ENCODE measurements around the gene GNE. TPM values are rescaled to one million over a fixed set of nuclear protein-coding genes. Genes with fewer than 3 reads are reported as not detected.

Gene GNE
- total and polyA plus RNA-seq, 2 of the 13 experiments (the other 11 are each of a cell fraction or from before 2014, with no cell fraction given), result 16.1 to 24.1 TPM

- TF ChIP-seq ZNF619 (CRISPR knock-in tag; IDR thresholded peaks at IDR 0.05) (0 out of 2 replicates have a peak, but pooled peaks have one; percentile 39), CSRNP1 (CRISPR knock-in tag; IDR thresholded peaks at IDR 0.05) (peak; percentile 63; the same call in 1 of the 2 replicates), PAWR (CRISPR knock-in tag; IDR thresholded peaks at IDR 0.05; ENCODE audit: borderline replicate concordance) (peak; percentile 87; the same call in 1 of the 2 replicates), HNF4A (CRISPR knock-in tag; IDR thresholded peaks at IDR 0.05) (peak; percentile 29), ELF4 (CRISPR knock-in tag; IDR thresholded peaks at IDR 0.05; ENCODE audit: borderline replicate concordance) (peak; percentile 78; the same call in 1 of the 2 replicates), PHF21A (CRISPR knock-in tag; IDR thresholded peaks at IDR 0.05) (peak; percentile 56; the same call in 1 of the 2 replicates), LRRFIP1 (CRISPR knock-in tag; conservative IDR thresholded peaks at IDR 0.05) (no peak), ZNF703 (CRISPR knock-in tag; IDR thresholded peaks at IDR 0.05; ENCODE audit: borderline replicate concordance) (no peak), ATRX (CRISPR knock-in tag; IDR thresholded peaks at IDR 0.05; ENCODE audit: borderline replicate concordance) (no peak), ZNF160 (CRISPR knock-in tag; IDR thresholded peaks at IDR 0.05) (0 out of 2 replicates have a peak, but pooled peaks have one; percentile 51), ZNF383 (CRISPR knock-in tag; IDR thresholded peaks at IDR 0.05; ENCODE audit: borderline replicate concordance) (0 out of 2 replicates have a peak, but pooled peaks have one; percentile 81), ZNF737 (CRISPR knock-in tag; IDR thresholded peaks at IDR 0.05; ENCODE audit: borderline replicate concordance) (0 out of 2 replicates have a peak, but pooled peaks have one; percentile 48), ETS1 (CRISPR knock-in tag; IDR thresholded peaks at IDR 0.05) (peak; percentile 89), ZNF552 (CRISPR knock-in tag; IDR thresholded peaks at IDR 0.05; ENCODE audit: borderline replicate concordance) (0 out of 2 replicates have a peak, but pooled peaks have one; percentile 82), LCORL (IDR thresholded peaks at IDR 0.05) (peak; percentile 83), LCORL (CRISPR knock-in tag; IDR thresholded peaks at IDR 0.05) (no peak), NRL (CRISPR knock-in tag; IDR thresholded peaks at IDR 0.05; ENCODE audit: borderline replicate concordance) (no peak), HNRNPLL (IDR thresholded peaks at IDR 0.05; ENCODE audit: low read depth, low read length, poor library complexity, severe bottlenecking) (peak; percentile 58), NFKB2 (CRISPR knock-in tag; IDR thresholded peaks at IDR 0.05; ENCODE audit: borderline replicate concordance) (peak; percentile 88; the same call in 1 of the 2 replicates), SOX13 (IDR thresholded peaks at IDR 0.05) (no peak), SOX13 (CRISPR knock-in tag; conservative IDR thresholded peaks at IDR 0.05 in 1 of 2, IDR thresholded peaks at IDR 0.05 in 1 of 2) (peak in 1 of 2 experiments; percentile 4; a peak in 1 of 4 replicates)
Observed at GRCh38 chr9:36190388-36191289, 67.6 kb downstream of the GNE start, which contains the start of gene CLTA (continued).
